Liver (tissue), 3 donors: ENCODE measurements around the gene DAPL1.

Experiments used
- EGR1 ChIP-seq, 2 donors: IDR thresholded peaks; 2 replicates each; pipeline ENCODE4 v1.6.1; 2016 to 2018; ENCODE audit warnings: antibody characterized with exemption in 2 of 2, low read depth in 2 of 2
- GABPA ChIP-seq, 2 donors: IDR thresholded peaks in 1 of 2; conservative IDR thresholded peaks in 1 of 2; 2 replicates each; pipeline ENCODE4 v1.6.1; 2016; ENCODE audit warnings: antibody characterized with exemption in 2 of 2, mild to moderate bottlenecking in 1 of 2, moderate library complexity in 1 of 2
- HNF4A ChIP-seq, 2 donors: conservative IDR thresholded peaks; 2 replicates each; pipeline ENCODE4 v1.6.1; 2016; ENCODE audit warnings: antibody characterized with exemption in 2 of 2, mild to moderate bottlenecking in 2 of 2
- JUND ChIP-seq, 2 donors: IDR thresholded peaks; 2 replicates each; pipeline ENCODE4 v1.6.1; 2016; ENCODE audit warnings: antibody characterized with exemption in 2 of 2
- RAD21 ChIP-seq, 2 donors: IDR thresholded peaks; 2 replicates each; pipeline ENCODE4 v1.6.1; 2016; ENCODE audit warnings: antibody characterized with exemption in 2 of 2, mild to moderate bottlenecking in 2 of 2
- TAF1 ChIP-seq: conservative IDR thresholded peaks from 2 replicates; pipeline ENCODE4 v1.6.1; 2016; ENCODE audit warnings: antibody characterized with exemption, mild to moderate bottlenecking
- YY1 ChIP-seq: IDR thresholded peaks from 2 replicates; pipeline ENCODE4 v1.6.1; 2016; ENCODE audit warnings: antibody characterized with exemption, mild to moderate bottlenecking
- TF ChIP-seq, protein P1 (sequence below): fragments of 150-350 bp; IDR thresholded peaks from 2 replicates; pipeline ENCODE4 v1.5.1; 2017; ENCODE audit warnings: improper control_type of control experiment, low read depth, low read length; ENCODE audit not compliant: missing input control
- TF ChIP-seq, protein P2 (sequence below): IDR thresholded peaks from 2 replicates; pipeline ENCODE4 v1.6.1; 2016; ENCODE audit warnings: antibody characterized with exemption, mild to moderate bottlenecking
- TF ChIP-seq, protein P3 (sequence below): IDR thresholded peaks from 2 replicates; pipeline ENCODE4 v1.6.1; 2016; ENCODE audit warnings: antibody characterized with exemption
- TF ChIP-seq, protein P4 (sequence below): IDR thresholded peaks from 2 replicates; pipeline ENCODE4 v1.6.1; 2016; ENCODE audit warnings: antibody characterized with exemption
- TF ChIP-seq, protein P5 (sequence below): IDR thresholded peaks from 2 replicates; pipeline ENCODE4 v1.6.1; 2016; ENCODE audit warnings: antibody characterized with exemption
- donor health status: healthy.
- donor health status: healthy.

DNA sequence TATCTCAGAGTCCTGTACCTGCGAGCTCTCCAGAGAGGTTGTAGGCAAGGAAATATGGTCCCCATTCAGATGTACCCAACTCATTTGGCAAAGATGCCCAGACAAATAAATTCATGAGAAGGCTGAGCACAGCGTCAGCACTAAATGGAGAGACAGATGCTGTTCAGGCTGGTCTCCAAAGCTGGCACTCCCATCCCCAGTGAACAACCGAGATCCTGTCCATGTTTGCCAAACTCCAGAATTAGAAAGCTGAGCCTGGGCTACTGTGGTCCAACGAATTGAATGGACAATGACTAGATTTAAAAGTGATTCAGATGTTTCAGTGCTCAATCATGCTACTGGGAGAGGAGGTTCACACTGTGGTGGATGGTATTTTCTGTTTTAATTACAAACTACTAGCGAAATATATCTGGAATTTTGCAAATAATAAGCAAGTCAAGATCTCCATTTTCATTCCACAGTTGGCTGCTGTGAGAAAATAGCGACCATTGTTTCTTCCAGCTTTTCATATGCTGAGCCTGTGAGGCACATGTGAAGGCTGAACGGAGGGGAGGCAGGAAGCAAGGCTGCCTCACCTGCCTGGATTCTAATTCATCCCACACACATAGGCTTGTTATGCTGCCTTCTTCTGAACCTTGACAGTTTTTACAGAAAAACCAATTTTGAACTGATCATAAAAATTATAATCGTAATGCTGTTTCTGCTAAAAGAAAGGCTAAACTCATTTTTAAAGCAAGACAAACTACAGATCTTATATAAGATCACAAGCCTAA, 22.6 kb upstream of the DAPL1 start:
- TF ChIP-seq, protein P1, sequence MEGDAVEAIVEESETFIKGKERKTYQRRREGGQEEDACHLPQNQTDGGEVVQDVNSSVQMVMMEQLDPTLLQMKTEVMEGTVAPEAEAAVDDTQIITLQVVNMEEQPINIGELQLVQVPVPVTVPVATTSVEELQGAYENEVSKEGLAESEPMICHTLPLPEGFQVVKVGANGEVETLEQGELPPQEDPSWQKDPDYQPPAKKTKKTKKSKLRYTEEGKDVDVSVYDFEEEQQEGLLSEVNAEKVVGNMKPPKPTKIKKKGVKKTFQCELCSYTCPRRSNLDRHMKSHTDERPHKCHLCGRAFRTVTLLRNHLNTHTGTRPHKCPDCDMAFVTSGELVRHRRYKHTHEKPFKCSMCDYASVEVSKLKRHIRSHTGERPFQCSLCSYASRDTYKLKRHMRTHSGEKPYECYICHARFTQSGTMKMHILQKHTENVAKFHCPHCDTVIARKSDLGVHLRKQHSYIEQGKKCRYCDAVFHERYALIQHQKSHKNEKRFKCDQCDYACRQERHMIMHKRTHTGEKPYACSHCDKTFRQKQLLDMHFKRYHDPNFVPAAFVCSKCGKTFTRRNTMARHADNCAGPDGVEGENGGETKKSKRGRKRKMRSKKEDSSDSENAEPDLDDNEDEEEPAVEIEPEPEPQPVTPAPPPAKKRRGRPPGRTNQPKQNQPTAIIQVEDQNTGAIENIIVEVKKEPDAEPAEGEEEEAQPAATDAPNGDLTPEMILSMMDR, result no peak
- TF ChIP-seq JUND (IDR thresholded peaks at IDR 0.05) (no peak), GABPA (IDR thresholded peaks at IDR 0.05 in 1 of 2, conservative IDR thresholded peaks at IDR 0.05 in 1 of 2) (no peak), HNF4A (conservative IDR thresholded peaks at IDR 0.05) (no peak), EGR1 (IDR thresholded peaks at IDR 0.05; ENCODE audit: low read depth in 2 of 2) (no peak), TAF1 (no peak), YY1 (no peak), RAD21 (IDR thresholded peaks at IDR 0.05) (no peak)
- TF ChIP-seq, protein P2, sequence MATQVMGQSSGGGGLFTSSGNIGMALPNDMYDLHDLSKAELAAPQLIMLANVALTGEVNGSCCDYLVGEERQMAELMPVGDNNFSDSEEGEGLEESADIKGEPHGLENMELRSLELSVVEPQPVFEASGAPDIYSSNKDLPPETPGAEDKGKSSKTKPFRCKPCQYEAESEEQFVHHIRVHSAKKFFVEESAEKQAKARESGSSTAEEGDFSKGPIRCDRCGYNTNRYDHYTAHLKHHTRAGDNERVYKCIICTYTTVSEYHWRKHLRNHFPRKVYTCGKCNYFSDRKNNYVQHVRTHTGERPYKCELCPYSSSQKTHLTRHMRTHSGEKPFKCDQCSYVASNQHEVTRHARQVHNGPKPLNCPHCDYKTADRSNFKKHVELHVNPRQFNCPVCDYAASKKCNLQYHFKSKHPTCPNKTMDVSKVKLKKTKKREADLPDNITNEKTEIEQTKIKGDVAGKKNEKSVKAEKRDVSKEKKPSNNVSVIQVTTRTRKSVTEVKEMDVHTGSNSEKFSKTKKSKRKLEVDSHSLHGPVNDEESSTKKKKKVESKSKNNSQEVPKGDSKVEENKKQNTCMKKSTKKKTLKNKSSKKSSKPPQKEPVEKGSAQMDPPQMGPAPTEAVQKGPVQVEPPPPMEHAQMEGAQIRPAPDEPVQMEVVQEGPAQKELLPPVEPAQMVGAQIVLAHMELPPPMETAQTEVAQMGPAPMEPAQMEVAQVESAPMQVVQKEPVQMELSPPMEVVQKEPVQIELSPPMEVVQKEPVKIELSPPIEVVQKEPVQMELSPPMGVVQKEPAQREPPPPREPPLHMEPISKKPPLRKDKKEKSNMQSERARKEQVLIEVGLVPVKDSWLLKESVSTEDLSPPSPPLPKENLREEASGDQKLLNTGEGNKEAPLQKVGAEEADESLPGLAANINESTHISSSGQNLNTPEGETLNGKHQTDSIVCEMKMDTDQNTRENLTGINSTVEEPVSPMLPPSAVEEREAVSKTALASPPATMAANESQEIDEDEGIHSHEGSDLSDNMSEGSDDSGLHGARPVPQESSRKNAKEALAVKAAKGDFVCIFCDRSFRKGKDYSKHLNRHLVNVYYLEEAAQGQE, result no peak
- TF ChIP-seq, protein P3, sequence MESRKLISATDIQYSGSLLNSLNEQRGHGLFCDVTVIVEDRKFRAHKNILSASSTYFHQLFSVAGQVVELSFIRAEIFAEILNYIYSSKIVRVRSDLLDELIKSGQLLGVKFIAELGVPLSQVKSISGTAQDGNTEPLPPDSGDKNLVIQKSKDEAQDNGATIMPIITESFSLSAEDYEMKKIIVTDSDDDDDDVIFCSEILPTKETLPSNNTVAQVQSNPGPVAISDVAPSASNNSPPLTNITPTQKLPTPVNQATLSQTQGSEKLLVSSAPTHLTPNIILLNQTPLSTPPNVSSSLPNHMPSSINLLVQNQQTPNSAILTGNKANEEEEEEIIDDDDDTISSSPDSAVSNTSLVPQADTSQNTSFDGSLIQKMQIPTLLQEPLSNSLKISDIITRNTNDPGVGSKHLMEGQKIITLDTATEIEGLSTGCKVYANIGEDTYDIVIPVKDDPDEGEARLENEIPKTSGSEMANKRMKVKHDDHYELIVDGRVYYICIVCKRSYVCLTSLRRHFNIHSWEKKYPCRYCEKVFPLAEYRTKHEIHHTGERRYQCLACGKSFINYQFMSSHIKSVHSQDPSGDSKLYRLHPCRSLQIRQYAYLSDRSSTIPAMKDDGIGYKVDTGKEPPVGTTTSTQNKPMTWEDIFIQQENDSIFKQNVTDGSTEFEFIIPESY, result no peak
- TF ChIP-seq, protein P4, sequence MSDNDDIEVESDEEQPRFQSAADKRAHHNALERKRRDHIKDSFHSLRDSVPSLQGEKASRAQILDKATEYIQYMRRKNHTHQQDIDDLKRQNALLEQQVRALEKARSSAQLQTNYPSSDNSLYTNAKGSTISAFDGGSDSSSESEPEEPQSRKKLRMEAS, result no peak
- TF ChIP-seq, protein P5, sequence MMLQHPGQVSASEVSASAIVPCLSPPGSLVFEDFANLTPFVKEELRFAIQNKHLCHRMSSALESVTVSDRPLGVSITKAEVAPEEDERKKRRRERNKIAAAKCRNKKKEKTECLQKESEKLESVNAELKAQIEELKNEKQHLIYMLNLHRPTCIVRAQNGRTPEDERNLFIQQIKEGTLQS, result no peak
